Activated CD8-positive, alpha-beta memory T cell treated with anti-CD3 and anti-CD28 coated beads, Interleukin-2, amount 50 U/mL, for 4 hours (primary cell): ENCODE results near the gene DCLRE1B.

ENCODE experiments used
- DNase-seq: peaks from one replicate; pipeline ENCODE4 v3.0.0-alpha.2; 2020

Gene DCLRE1B

DNA sequence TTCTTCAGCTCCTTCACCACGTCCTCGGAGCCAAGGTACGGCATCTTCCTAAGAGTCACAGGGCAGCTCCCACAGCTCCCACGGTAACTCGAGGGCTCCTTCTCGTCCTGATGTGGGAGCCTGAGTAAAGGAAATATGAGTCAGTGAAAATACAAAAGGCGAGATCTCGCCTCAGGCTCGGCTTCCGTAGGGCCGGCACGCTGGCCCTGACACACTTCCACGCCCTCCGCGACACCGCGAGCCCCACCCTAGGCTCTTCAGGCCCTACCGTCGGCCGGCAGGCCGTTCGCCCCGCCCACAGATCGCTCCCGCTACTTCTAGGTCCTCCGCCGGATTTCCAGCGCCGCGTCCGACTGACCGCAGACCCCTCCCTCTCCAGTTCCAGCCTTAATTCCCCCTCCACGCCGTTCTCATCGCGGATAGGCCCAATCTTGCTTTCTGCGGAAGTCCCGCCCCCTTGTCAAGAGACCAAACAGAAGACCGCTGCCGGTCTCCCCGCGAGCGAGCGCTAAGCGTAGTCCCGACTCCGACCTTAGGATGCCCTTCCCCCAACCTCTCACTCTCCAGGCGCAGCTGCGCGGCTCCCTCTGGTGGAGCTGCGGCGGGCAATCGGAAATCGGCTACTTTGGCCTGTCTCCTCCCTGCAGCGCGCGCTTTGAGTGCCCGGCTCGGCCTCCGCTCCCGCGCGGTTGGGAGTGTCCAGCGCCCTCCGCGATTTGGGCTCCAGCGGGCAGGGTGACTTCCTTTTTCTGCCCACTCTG, at the start of gene DCLRE1B, which contains the start of gene AP4B1:
Gene DCLRE1B, plus strand, starts transcription at position 653 of the 761 bp plus-strand sequence. CDS start 261 bp downstream, outside the sequence.
Gene AP4B1, minus strand, starts transcription at position 126 of the 761 bp plus-strand sequence. Its CDS starts 82 bp downstream, at position 44.
- DNase-seq: peak; percentile 94

DNA sequence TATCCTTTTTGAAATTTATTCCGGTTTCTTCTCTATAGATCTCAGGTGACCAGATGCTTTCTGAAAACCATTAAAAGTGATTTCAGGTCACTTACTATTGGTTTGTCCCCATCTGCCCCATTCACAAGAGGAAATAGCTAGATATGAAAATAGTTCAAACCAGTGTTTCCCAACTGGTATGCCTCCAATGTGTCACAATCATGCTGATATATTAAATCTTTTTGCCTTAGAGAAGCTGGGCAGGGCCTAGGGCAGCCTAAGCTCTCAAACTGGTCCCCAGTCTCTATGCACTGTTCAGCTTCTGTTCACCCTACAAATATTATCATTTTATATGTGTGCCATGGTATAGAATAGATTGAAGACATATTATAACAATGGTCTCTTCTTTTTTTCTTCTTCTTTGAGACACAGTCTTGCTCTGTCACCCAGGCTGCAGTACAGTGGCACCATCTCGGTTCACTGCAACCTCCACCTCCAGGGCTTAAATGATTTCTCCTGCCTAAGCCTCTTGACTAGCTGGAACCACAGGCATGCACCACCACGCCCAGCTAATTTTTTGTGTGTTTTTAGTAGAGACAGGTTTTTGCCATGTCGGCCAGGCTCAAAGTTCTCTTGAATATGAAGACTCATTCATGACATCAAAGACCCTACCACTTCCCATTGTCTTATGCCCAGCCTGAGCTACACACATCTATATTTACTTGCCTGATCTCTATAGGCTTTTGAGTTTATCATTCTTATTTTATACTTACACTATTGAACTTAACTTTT, 49.3 kb upstream of the DCLRE1B start:
- DNase-seq: no peak

DNA sequence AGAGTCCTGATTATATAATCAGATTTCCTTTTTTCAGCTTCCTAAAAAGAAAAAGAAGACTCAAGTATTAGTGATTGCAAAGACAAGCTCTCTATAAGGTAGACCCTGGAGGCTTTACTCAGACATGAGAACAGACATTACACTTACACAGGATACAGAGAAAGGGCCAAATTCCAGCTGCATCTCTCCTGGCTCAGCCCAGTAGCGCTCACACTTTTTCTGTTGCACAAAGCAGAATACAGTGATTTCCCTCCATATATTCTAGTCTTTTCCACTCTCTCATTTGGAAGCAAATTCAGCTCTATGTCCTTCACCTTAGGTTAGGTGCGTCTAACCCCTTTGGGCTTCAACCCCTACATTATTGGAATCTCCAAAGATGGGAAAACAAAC, 48.7 kb upstream of the DCLRE1B start:
- no peak for DNase-seq

DNA sequence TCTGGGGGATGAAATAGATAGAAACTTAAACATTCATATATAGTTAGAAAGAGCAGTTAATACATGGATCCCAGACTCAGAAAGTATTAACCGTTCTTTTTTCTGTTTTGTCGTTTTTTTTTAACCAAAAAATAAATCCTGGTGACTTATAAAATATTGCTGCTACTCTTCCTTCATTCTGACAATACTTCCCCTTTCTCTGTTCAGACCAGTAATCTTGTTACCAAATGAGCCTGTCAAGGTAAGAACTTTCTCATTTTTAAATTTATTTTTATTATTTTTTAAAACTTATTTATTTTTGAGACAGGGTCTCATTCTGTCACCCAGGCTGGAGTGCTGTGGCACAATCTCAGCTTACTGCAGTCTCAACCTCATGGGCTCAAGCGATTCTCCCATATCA, 47.4 kb upstream of the DCLRE1B start:
- no peak for DNase-seq

DNA sequence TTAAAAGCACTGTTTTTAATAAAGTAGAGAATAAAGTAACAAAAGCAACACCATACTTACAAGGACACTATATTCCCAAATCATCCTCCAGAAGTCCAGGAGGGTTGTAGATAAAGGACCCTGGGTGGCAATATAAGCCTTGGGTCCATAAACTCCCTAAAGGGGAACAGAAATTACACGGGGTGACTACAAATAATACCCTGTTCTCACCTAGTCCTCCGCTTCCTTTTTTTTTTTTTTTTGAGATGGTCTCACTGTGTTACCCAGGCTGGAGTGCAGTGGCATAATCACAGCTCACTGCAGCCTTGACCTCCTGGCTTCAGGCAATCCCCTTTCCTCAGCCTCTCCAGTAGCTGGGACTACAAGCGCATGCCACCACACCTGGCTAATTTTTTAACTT, 46.7 kb upstream of the DCLRE1B start:
- no peak for DNase-seq

DNA sequence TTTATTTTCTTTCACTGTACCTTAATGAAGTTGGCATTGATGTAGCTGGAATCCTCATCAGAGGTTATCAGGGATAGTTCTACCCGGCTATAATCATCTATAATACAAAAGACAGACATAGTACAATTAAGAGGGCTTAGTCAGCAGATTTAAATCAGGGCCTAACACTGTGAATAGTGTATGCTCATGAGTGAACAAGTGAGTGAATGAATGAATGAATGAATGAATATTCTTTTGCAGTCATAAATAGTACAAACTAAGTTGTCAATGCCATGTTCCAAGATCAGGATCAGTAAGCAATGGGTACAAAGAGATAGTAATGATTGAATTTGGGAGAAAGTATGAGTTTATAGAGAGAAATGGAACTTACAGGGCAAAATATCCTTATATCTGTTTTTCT, 46.1 kb upstream of the DCLRE1B start:
- no peak for DNase-seq

DNA sequence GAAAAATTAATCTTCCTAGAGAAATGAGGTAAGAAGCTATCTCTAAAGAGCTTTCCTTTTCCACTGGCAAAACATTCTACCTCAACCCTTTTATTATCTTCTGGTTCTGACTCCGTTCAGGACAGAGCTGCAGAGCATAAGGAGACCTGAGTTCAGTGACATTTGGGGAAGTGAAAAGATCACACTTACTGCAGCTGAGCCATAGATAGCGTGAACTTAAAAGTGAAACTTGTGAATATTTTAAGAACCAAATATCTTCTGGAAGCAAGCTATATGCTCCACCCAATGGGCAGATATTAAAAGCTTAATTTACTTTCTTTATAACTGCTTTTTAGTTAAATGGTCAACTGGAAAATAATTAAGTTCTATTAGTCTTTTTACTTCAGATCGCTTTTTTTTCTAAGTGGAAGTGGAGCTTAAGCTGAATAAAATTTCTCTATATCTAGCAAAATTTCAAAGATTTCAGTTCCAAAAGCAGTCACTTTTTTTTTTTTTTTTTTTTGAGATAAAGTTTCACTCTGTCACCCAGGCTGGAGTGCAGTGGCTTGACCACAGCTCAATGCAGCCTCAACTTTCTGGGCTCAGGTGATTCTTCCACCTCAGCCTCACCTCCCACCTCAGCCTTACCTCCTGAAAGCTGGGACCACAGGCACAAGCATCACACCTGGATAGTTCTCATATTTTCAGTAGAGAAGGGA, 45.5 kb upstream of the DCLRE1B start:
- DNase-seq: no peak

DNA sequence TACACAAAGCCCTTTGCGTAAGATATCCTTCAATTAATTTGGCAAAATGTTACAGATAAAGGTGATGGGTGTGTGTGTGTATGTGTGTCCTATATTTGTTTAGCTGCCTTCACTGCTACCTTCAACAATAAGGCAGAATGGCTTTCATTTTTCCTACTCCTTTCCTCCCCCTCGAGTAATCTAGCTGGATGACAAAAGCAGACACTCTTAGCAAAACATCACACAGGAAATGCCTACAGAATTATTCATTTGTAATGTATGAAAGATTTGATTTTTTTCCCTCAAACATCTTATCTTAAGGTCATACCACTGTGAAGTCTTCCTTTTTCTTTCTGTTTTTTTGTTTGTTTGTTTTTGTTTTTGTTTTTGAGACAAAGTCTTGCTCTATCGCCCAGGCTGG, 44.2 kb upstream of the DCLRE1B start:
- no peak for DNase-seq

DNA sequence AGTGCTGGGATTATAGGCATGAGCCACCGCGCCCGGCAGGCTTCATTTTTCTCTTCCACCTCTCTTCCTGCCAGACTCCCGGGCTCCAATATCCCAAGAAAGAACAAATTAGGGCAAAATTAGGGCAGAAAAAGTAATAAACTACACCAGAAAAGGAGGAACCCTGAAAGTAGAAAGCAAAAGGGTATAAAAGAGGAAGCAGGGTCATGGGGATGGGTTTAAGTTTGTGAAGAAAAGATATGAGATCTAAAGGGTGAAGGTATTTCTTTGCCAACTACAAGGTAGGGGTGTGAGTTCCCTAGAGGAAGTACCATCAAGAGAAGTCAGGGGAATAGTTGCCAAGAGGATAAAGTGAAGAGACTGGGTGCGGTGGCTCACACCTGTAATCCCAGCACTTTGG, 43.5 kb upstream of the DCLRE1B start:
- DNase-seq: no peak

DNA sequence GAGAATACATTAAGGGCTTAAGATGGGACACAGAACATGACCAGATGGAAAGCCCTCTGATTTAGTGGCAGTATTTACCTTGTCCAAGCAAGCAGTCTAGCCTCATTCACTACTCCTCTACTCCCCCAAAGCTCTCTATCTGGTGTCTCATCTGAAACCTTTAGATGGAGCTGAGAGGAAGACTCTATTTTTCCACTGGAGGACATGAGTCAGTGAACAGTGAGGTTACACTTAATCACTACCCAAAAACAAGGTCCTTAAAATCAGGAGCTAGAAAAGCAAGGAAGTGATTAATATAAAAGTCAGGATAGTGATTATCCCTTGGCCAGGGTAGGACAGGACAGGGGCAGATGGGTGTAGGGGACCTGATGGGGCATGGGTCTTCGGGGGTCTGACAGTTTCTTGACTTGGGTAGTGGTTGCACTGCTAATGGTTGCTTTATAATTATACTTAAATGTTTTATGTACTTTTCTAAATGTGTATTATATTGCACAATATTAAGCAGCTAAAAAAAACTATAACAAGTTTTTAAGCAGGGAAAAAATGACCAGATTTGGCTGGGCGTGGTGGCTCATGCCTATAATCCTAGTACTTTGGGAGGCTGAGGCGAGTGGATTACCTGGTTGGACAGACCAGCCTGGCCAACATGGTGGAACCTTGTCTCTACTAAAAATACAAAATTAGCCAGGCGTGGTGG, 36.6 kb upstream of the DCLRE1B start:
- DNase-seq: no peak

DNA sequence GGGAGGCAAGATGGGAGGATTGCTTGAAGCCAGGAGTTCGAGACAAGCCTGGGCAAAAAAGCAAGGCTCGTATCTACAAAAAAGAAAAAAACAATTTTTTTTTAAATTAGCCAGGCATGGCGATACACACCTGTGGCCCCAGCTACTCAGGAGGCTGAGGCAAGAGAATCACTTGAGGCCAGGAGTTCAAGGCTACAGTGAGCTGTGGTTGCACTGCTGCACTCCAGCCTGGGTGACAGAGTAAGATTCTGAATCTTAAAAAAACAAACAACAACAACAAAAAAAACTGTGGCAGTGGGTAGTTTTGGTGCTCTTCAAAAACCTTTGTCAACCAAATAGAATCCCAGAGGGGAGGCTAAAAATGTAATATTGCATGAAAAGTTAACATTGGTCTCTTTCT, 34.3 kb upstream of the DCLRE1B start:
- DNase-seq: no peak

DNA sequence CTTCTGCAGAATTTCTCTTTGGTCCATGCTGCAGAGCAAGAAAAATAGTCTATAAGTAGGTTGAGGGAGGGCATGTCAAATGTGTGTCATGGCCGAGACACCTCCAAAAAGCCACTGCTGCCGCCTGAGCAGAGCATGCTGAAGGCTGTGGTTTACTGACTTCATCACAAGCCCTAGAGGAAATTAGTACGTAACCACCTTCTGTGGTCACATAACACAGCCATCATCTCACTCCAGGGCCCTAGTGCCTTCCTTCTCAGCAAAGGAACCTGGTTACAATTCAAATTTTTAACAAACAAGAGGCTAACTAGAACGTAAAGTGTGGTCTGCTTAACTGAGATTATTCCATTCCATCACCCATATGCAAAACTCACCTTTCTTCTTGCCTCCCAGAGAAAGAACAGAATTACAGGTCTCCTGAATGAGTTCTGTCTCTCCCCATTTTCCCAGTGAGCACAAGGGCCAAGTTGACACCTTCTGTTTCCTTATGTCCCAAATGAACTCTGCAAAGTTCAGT, 33.5 kb upstream of the DCLRE1B start, which contains the start of gene PTPN22:
Gene PTPN22, minus strand, starts transcription at position 116 of the 517 bp plus-strand sequence.
- peak; percentile 75 for DNase-seq

DNA sequence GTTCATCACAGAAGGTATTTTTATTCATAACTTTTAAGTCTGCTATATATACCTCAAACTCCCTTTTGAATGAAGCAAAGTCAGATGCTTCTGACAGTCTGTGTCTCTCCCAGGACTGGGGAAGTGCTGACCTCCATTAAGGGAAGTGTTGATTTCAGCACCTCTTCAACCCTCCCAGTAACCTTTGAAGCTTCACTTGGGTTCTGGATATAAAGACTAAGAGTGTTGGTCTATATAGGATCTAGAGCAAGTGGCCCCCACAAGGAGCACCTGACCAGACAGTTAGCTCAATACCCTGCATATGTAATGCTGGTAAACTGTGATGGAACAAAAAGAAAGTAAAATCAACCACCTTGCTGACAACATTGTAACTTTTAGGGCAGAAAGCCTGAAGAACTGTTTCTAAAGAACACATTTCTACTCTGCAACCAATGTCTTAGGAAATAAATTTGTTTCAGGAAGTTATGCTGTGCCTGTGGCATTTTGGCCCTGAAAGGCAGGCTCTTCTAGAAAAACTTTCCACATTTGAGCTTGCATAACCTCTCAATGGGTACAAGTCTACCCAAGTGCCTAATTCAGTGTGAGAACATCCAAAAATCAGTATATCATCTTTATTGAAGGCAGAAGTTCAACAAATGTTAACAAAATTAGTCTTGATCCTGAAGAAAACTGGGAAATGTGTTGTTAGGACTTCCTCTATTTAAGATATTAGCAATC, 32.7 kb upstream of the DCLRE1B start:
- DNase-seq: no peak

DNA sequence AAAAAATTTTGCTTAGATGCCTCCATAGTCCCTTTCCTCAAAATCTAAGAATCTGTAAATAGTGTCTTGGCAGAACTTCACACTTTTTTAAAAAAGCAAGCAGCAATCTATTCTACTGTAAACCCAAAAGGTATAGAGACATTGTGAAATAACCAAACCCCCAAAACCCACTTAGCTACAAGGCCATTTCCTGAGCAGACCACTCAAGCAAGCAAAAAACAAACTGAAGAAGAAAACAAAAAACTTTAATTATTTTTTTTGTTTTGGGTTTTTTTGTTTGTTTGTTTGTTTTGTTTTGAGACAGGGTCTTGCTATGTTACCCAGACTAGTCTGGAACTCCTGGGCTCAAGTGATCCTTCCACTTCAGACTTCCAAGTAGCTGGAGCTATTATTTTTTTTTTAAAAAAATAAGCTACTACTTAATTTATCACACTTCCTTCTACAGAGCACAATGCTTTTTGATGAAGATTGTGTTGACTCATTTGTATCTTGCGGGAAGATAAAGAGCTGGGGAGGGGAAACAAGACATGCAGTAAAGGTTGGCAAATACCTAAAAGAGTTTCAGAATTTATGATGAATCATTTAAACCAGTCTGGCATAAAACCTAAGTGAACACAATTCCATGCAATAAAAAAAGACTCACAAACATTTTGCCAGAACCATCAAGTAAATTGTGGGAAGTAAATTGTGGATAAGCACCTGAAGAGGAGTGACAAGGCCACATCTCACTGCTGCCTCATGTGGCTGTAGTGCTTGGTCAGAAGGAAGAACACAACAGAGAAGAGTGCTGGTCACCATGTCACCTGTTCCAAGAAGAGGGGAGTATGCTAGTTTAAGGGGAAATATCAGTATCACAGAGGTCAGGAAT, 30.9 kb upstream of the DCLRE1B start:
- no peak for DNase-seq

DNA sequence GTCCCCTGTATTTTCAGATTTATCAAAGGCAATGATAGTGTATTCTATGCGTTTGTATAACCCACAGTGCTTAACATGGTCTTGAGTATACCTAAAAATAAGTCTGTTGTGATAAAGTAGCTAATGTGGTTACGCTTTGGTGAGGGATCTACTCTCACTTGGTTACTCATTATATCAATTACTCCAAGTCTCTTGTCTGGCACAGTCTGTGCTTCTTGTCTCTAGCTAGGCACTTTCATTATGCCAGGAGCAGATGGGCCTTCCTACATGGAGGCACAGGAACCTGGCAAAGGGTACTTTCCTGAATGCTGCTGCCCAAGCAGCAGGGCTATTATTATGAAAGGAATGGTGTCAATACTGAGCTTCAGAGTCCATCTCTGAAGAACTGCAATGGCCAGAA, 29.4 kb upstream of the DCLRE1B start:
- no peak for DNase-seq

DNA sequence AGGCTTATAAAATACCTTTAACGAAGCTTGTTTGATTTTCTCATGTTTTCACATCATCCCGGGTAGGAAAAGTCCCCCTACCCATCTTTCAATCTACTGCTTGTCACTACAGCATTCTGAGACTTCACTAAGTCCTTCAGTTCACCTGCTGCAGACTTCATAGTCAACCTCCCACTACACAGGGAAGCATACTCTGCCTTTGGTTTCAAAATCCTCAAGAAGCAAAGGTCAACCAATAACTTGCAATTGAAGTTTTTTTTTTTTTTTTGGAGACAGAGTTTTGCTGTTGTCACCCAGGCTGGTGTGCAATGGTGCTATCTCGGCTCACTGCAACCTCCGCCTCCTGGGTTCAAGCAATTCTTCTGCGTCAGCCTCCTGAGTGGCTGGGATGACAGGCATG, 28.9 kb upstream of the DCLRE1B start:
- DNase-seq: no peak

DNA sequence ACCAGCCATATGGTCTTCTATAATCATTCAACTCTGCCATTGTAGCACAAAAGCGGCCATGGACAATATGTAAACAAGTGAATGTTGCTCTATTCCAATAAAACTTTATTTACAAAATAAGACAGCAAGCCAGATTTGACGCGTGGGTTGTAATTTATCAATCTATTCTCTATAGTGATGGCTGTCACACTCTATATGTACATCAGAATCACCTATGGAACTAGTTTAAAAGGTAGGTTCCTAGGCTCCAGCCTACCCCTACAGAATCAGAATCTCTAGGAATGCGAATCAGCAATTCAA, 25.4 kb upstream of the DCLRE1B start:
- no peak for DNase-seq

DNA sequence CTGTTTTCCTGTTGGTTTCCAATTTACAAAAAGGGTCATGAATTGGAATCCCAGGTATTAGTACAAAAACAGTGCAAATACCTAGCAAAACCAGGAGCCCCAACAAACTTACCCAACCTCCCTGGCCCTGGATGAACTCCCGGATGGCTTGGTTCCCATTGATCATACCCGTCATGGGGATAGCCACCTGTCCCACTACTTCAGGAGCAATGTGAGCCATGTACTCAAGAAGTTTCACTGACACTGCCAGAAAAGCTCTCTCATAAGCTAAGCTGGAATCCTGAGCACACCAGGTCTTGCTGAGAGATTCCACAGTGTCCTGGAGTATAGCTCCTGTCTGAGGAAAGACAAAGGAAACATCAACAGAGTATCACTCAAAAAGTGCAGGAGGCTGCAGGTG, 23.5 kb upstream of the DCLRE1B start:
- no peak for DNase-seq

DNA sequence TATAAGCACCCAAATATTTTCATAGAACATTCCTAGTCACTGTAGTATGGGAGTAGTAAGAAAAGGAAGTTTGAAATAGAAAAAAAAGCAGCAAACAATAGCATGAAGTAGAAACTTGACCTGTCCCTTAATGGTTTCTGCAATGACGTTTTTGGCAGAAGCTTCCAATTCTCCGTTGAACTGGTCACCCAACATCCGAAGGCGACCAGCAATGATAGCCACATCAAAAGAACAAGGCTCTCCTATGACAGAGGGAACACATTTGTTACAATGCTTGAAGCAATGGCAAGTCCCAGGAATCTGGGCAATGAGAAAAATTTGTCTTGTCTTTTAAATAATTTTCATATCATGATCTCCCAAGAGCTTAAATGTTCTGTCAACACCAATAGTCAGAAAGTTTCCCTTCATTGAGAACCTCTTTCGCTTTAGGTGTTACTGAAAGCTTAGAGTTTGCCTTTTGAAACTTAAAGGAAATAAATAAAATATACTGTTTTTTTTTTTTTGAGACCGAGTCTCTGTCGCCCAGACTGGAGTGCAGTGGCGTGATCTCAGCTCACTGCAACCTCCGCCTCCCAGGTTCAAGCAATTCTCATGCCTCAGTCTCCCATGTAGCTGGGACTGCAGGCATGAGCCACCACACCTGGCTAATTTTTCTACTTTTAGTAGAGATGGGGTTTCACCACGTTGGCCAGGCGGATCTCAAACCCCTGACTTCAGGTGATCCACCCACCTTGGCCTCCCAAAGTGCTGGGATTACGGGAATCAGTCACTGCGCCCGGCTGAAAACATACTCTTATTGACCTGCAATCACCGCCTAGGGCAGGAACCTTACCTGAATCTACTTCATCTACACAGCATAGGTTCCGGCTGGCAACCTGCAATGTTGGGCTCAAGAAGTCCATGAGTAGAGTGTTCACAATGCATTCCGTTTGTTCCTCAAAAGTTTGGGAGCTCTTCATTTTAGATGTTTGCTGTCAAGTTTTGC, 18.4 kb upstream of the DCLRE1B start:
- DNase-seq: no peak
